ENCODE results near the gene KDELR3.
A peak's percentile ranks its signal among the peaks of the same experiment; 100 is the strongest.

The KDELR3 gene

DNA sequence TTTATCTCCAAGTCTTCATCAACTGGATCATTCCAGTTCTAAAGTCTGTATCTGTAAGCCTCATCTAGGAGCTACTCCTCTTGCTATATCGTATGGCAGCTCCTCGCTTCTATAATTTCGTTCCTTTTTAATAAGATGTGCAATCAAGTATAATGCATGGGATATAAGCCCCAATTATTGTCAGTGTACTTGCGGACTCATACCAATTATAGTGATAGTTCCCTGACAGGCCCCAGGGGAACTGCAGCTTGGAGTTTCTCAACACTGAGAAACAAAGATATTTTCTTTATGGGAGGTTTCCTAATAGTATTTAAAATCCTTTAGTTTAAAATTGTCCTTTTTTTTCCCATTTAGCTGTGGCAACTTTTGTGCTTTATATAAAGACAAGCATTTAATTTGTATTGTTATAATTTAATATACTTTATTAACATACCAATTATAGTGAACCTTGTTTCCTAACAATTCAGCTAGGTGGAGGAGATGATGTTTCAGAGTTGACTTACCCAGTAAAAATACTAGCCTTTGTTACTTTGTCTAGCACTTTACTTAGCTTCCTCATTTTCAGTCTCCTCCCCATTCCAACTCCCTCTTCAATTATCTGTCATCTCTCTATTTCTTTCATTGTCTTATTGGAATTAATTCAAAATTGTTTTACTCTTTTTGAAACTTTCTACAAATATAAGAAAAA is 63.5 kb downstream of the KDELR3 start:
- TF ChIP-seq, protein P1, sequence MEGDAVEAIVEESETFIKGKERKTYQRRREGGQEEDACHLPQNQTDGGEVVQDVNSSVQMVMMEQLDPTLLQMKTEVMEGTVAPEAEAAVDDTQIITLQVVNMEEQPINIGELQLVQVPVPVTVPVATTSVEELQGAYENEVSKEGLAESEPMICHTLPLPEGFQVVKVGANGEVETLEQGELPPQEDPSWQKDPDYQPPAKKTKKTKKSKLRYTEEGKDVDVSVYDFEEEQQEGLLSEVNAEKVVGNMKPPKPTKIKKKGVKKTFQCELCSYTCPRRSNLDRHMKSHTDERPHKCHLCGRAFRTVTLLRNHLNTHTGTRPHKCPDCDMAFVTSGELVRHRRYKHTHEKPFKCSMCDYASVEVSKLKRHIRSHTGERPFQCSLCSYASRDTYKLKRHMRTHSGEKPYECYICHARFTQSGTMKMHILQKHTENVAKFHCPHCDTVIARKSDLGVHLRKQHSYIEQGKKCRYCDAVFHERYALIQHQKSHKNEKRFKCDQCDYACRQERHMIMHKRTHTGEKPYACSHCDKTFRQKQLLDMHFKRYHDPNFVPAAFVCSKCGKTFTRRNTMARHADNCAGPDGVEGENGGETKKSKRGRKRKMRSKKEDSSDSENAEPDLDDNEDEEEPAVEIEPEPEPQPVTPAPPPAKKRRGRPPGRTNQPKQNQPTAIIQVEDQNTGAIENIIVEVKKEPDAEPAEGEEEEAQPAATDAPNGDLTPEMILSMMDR (IDR thresholded peaks at IDR 0.05; ENCODE audit: low read length): no peak
- Histone ChIP-seq H3K27ac (ENCODE audit: low read depth, low read length, poor library complexity, severe bottlenecking) (peak overlapping the region; percentile 57), H3K4me2 (ENCODE audit: low read length) (peak overlapping the region; percentile 36; the same call in 1 of the 2 replicates), H3K36me3 (ENCODE audit: insufficient read depth, low read length) (no peaks in the 10 kb centered on the region), H2AFZ (ENCODE audit: low read length) (peak overlapping the region; percentile 32; the same call in 1 of the 2 replicates), H3K4me3 (ENCODE audit: low read depth, low read length, poor library complexity, severe bottlenecking) (peak overlapping the region; percentile 20), H3K9ac (ENCODE audit: low read length) (no peak overlapping the region), H4K20me1 (ENCODE audit: insufficient read depth, low read length) (no peaks in the 10 kb centered on the region), H3K9me2 (ENCODE audit: low read depth, low read length) (no peaks in the 10 kb centered on the region), H3F3A (ENCODE audit: insufficient read depth, low read length) (no peaks in the 10 kb centered on the region), H3K4me1 (ENCODE audit: insufficient read depth, low read length, severe bottlenecking) (peaks cover 15% of the 10 kb centered on the region), H3K9me3 (ENCODE audit: low read length) (no peaks in the 10 kb centered on the region), H3K27me3 (ENCODE audit: insufficient read depth, low read length) (no peaks in the 10 kb centered on the region), H3K79me2 (ENCODE audit: insufficient read depth, low read length) (no peaks in the 10 kb centered on the region)

All from OCI-LY1 (cell line).